SU-DHL-6 (cell line): ENCODE results near the gene PADI4.

Source experiments
- H2AFZ ChIP-seq: fragments of 200-600 bp; sonication (generic); 2 replicates; pipeline ENCODE4 v1.6.1; 2014; ENCODE audit warnings: low read depth, mild to moderate bottlenecking, moderate library complexity, mixed read lengths, antibody characterized with exemption, low read length; ENCODE audit not compliant: severe bottlenecking
- H3F3A ChIP-seq: fragments of 200-600 bp; shearing (Covaris generic); 2 replicates; pipeline ENCODE4 v1.6.0; 2016; ENCODE audit warnings: antibody characterized with exemption, mild to moderate bottlenecking; ENCODE audit not compliant: insufficient read depth
- H3K27ac ChIP-seq: fragments of 200-600 bp; sonication (generic); 2 replicates; pipeline ENCODE4 v1.5.1; 2016; ENCODE audit warnings: low read depth, mild to moderate bottlenecking, low read length, moderate library complexity, mixed read lengths
- H3K27me3 ChIP-seq: fragments of 200-600 bp; sonication (generic), shearing (Covaris generic); 2 replicates; pipeline ENCODE4 v1.6.0; 2014; ENCODE audit warnings: mild to moderate bottlenecking, low read length
- H3K36me3 ChIP-seq: fragments of 200-600 bp; sonication (generic); 2 replicates; pipeline ENCODE4 v1.6.1; 2014; ENCODE audit warnings: mild to moderate bottlenecking, low read length, mixed read lengths
- H3K4me2 ChIP-seq: fragments of 300-600, 200-600 bp; shearing (Covaris generic), sonication (generic); 2 replicates; pipeline ENCODE4 v1.6.0; 2014; ENCODE audit warnings: low read length, low read depth, mild to moderate bottlenecking; ENCODE audit not compliant: poor library complexity, severe bottlenecking
- H3K4me3 ChIP-seq: fragments of 200-600 bp; sonication (generic); 2 replicates; pipeline ENCODE4 v1.5.1; 2014; ENCODE audit warnings: antibody characterized with exemption, low read length, mild to moderate bottlenecking, mixed read lengths; ENCODE audit not compliant: insufficient read depth, poor library complexity, severe bottlenecking
- H3K79me2 ChIP-seq: fragments of 200-600 bp; sonication (generic); 2 replicates; pipeline ENCODE4 v1.6.1; 2014; ENCODE audit warnings: mild to moderate bottlenecking, low read length, moderate library complexity; ENCODE audit not compliant: insufficient read depth
- H3K9ac ChIP-seq: fragments of 200-600 bp; sonication (generic); 2 replicates; pipeline ENCODE4 v1.7.0; 2014; ENCODE audit warnings: mild to moderate bottlenecking, low read length
- H3K9me2 ChIP-seq: fragments of 200-600 bp; sonication (generic); replicated peaks from 2 replicates; pipeline ENCODE4 v1.6.1; 2014; ENCODE audit warnings: low read length; ENCODE audit not compliant: insufficient read depth
- H3K9me3 ChIP-seq: fragments of 200-600 bp; sonication (generic); 2 replicates; pipeline ENCODE4 v1.6.1; 2014; ENCODE audit warnings: low read length, mixed read lengths; ENCODE audit not compliant: insufficient read depth
- H4K20me1 ChIP-seq: fragments of 200-600 bp; sonication (generic); 2 replicates; pipeline ENCODE4 v1.6.1; 2014; ENCODE audit warnings: low read depth, mild to moderate bottlenecking, antibody characterized with exemption, low read length, moderate library complexity, mixed read lengths
- CTCF ChIP-seq: fragments of 200-600 bp; sonication (generic); IDR thresholded peaks from one replicate; pipeline ENCODE4 v1.5.1; 2017; ENCODE audit warnings: antibody characterized with exemption, mild to moderate bottlenecking, low read length, moderate library complexity; ENCODE audit not compliant: insufficient read depth, poor library complexity, severe bottlenecking
- EZH2phosphoT487 ChIP-seq: fragments of 200-600 bp; sonication (generic), shearing (Covaris generic); conservative IDR thresholded peaks from 2 replicates; pipeline ENCODE4 v1.6.1; 2018; ENCODE audit warnings: mild to moderate bottlenecking, antibody characterized with exemption, low read length, moderate library complexity, mixed read lengths

PADI4 gene

GRCh38 chr1:17306921-17307320 lies 1.1 kb upstream of the PADI4 start:
- Histone ChIP-seq H4K20me1 (no peaks in the 10 kb centered on the region), H3K27ac (no peak overlapping the region), H3K27me3 (no peaks in the 10 kb centered on the region), H3K9me3 (peaks cover 5% of the 10 kb centered on the region; the same call in 1 of the 2 replicates), H3K9ac (no peak overlapping the region), H3F3A (no peaks in the 10 kb centered on the region), H3K9me2 (no peaks in the 10 kb centered on the region), H3K79me2 (no peaks in the 10 kb centered on the region), H2AFZ (no peak overlapping the region), H3K4me3 (no peak overlapping the region), H3K36me3 (no peaks in the 10 kb centered on the region), H3K4me2 (no peak overlapping the region)
- TF ChIP-seq EZH2phosphoT487 (no peak), CTCF (no peak)

GRCh38 chr1:17307329-17307728 lies 668 bp upstream of the PADI4 start:
- no peaks in the 10 kb centered on the region for H4K20me1 ChIP-seq
- no peaks in the 10 kb centered on the region for H3K79me2 ChIP-seq
- no peaks in the 10 kb centered on the region for H3F3A ChIP-seq
- TF ChIP-seq EZH2phosphoT487 = no peak
- TF ChIP-seq CTCF = no peak
- H3K9me2 ChIP-seq = no peaks in the 10 kb centered on the region
- no peak overlapping the region for H3K4me2 ChIP-seq
- H3K4me3 ChIP-seq = no peak overlapping the region
- H3K27ac ChIP-seq = no peak overlapping the region
- H3K36me3 ChIP-seq = no peaks in the 10 kb centered on the region
- H2AFZ ChIP-seq = no peak overlapping the region
- no peaks in the 10 kb centered on the region for H3K27me3 ChIP-seq
- peaks cover under 1% of the 10 kb centered on the region; the same call in 1 of the 2 replicates for H3K9me3 ChIP-seq
- H3K9ac ChIP-seq = no peak overlapping the region

GRCh38 chr1:17308593-17308992 lies 596 bp downstream of the PADI4 start:
- Histone ChIP-seq H3F3A (no peaks in the 10 kb centered on the region), H3K4me3 (no peak overlapping the region), H3K79me2 (no peaks in the 10 kb centered on the region), H3K4me2 (no peak overlapping the region), H3K27ac (no peak overlapping the region), H3K9ac (no peak overlapping the region), H3K9me2 (no peaks in the 10 kb centered on the region), H3K9me3 (no peaks in the 10 kb centered on the region), H2AFZ (no peak overlapping the region), H3K36me3 (no peaks in the 10 kb centered on the region), H4K20me1 (no peaks in the 10 kb centered on the region), H3K27me3 (no peaks in the 10 kb centered on the region)
- TF ChIP-seq EZH2phosphoT487 (no peak), CTCF (no peak)
